Thyroid gland (tissue), 4 donors: ENCODE data around the gene NEK5.

Source experiments
- POLR2A ChIP-seq, 2 donors: fragments of 450-650 bp; IDR thresholded peaks; one replicate each; pipeline ENCODE4 v1.6.1; 2017; ENCODE audit warnings: antibody characterized with exemption in 2 of 2, mild to moderate bottlenecking in 2 of 2, moderate library complexity in 1 of 2
- TF ChIP-seq, protein P1 (sequence below), 6 experiments: fragments of 200-600 bp in 3 of 6; fragments of 450-650 bp in 3 of 6; sonication (generic) in 3 of 6; IDR thresholded peaks; one replicate each; pipeline ENCODE4 v1.5.1; 2016 to 2019; ENCODE audit warnings: antibody characterized with exemption in 6 of 6, mild to moderate bottlenecking in 2 of 6, inconsistent platforms in 1 of 6, moderate library complexity in 1 of 6

- TF ChIP-seq, protein P1, sequence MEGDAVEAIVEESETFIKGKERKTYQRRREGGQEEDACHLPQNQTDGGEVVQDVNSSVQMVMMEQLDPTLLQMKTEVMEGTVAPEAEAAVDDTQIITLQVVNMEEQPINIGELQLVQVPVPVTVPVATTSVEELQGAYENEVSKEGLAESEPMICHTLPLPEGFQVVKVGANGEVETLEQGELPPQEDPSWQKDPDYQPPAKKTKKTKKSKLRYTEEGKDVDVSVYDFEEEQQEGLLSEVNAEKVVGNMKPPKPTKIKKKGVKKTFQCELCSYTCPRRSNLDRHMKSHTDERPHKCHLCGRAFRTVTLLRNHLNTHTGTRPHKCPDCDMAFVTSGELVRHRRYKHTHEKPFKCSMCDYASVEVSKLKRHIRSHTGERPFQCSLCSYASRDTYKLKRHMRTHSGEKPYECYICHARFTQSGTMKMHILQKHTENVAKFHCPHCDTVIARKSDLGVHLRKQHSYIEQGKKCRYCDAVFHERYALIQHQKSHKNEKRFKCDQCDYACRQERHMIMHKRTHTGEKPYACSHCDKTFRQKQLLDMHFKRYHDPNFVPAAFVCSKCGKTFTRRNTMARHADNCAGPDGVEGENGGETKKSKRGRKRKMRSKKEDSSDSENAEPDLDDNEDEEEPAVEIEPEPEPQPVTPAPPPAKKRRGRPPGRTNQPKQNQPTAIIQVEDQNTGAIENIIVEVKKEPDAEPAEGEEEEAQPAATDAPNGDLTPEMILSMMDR (IDR thresholded peaks at IDR 0.05): no peak
- TF ChIP-seq POLR2A (IDR thresholded peaks at IDR 0.05): no peak
Measured at GRCh38 chr13:52010890-52011631, 117.8 kb downstream of the NEK5 start, which contains the start of gene ATP7B.
